ENCODE data around the gene PI4KA.
"Not testable (repeated sequence)": the region's sequence is repeated elsewhere in the genome, so short reads cannot be mapped to it uniquely, and the experiment has no call there.

The PI4KA gene

DNA sequence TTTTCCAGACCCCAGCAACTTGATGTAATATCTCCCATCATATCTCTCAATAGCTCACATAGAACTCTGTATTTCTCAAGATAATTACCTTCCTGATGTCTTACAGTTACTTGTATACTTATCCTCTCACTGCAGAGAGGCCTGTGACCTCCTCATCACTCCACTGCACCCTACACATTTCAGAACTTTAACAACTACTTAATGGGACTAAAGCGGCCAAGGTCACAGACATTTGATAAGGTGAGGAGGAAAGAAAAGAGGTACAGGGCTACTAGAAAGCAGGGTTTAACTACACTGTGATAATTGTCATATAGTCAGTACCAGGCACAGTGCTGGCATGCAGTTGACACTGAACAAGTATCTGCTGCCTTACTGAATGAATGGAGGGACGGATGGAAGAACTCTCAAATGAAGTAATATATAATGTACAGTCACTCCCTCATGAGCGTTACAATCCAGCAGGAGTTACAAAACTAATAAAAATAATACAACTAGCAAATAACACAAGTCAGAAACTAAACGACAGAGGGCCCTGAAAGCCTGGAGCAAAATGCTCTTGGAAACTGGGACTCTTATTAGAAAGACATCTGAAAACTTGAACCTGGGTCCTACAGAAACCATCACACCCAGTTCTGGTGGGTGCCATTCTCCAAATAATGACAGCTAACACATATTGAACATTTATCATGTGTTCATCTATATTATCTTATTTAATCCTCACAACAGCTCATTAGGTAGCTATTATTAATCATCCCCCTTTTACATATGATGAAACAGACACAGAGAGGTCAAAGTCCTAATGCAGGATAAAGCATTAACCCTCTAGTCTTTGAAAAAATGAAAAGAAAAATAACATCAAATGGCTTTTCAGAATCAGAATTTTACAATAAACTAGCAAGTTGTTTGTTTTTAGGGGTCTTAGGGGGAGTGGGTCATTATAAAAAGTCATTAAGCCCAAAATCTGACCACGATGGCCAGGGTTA lies 14.3 kb downstream of the PI4KA start:
- DNase-seq, result no peak

DNA sequence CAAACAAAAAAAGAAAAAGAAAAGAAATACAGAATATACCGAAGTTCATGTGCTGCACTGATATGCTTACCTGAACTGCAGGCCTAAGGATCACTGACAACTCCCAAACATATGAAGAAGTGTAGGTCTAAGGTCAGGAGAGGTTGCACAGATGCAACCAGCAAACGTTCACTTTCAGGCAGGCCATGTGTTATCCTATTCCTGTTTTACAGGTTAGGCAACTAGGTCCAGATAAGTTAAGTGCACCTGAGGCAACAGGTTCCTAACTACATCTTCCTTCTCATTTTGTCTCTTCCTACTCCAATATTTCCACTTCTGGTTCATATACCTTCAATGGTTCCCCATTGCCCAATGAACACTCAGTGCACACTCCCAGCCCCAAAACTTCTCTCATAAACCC lies 15.1 kb downstream of the PI4KA start:
- DNase-seq, result no peak

DNA sequence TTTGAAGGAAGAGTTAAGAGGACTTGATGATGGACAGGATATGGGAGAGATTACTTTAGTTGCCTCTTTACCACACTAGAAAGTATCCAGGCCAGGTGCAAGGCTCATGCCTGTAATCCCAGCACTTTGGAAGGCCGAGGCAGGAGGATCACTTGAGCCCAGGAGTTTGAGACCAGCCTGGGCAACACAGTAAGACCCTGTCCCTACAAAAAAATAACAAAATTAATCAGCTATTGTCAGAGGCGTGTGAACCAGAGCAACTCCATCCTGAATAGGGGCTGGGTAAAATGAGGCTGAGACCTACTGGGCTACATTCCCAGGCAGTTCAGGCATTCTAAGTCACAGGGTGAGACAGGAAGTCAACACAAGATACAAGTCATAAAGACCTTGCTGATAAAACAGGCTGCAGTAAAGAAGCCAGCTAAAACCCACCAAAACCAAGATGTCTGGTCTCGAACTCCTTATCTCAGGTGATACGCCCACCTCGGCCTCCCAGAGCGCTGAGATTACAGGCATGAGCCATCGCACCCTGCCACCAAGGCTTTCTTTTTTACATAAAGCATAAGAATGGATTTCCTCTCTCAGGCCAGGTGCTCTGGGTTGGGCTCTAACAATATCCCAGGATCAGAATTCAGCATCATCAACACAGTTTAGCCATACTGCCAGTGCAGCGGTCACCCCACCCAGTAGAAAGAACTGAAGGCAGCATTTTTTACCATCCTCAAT lies 17.8 kb downstream of the PI4KA start:
- DNase-seq, result no peak

DNA sequence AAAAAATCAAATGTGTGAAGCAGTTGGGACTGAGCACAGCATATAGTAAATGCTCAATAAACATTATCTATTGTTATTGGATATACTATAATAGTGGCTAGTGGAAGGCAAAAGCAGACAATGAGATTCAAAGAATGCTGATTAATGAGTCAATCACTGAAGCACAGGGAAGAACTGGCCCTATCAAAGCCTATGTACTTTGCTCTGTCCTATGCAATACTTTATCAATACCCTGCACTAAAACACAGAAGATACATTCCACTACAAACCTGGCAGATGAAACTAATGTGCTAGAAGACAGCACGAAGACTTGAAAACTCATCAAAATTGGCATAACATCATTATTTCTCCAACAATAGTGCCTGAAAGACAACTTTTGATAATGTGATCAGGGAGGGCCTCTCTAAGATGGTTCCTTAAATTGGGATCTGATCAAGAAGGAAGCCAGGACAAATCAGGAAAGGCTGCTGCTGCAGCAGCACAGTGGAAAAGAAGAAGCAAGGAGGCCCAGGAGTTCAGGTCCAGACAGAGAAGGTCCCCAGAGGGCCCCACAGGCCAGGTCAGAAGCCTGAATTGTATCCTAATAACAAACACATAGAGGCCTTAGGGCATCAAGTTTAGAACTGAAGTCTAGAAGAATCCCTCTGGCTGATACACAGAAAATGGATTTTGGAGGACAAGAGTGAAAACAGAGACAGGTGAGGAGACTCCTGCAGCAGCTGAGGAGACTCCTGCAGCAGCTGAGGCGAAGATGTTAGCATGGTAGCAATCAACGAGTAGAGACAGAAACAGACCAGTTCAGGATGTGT lies 18.6 kb downstream of the PI4KA start:
- DNase-seq, result no peak

DNA sequence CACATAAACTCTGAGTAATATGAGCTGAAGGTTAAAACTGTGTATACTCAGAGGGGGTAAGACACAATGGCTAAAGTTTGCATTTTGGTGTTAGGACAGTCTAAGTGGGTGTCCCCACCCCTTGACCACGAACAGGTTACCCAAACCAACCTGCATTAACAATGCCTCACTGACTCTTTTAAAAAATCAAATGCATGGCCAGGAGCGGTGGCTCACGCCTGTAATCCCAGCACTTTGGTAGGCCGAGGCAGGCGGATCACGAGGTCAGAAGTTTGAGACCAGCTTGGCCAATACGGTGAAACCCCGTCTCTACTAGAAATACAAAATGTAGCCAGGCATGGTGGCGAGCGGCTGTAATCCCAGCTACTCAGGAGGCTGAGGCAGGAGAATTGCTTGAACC lies 19.3 kb downstream of the PI4KA start:
- not testable (repeated sequence) for DNase-seq

DNA sequence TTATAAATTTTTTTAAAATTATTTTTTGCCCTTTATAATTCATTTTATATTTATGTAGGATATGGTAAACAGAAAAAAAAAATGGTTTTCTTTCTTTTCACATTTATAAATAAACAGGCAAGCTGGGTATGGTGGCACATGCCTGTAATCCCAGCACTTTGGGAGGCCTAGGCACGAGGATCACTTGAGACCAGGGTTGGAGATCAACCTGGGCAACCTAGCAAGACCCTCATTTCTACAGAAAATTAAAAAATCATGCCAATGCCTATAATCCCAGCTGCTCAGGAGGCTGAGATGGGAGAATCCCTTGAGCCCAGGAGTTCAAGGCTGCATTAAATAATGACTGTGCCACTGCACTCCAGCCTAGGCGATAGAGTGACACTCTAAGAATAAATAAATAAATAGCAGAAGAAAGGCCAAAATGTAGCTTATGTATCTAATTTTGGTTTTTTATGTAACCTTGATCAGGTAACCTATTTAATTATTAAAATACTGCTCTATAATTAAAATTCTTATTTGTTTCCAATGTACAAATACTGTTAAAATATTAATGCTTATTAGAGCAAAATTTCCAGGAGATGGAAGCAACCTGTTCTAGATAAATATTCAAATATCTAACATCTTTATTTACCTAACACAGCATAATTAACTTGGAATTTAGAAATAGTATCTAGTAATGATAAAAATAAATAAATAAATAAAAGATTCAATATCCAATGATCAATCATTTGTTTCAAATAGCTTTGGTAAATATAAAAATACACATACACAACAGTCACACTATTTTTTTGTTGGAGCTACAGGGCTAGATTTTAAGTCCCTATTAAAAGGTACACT lies 21.4 kb downstream of the PI4KA start:
- DNase-seq, result no peak

DNA sequence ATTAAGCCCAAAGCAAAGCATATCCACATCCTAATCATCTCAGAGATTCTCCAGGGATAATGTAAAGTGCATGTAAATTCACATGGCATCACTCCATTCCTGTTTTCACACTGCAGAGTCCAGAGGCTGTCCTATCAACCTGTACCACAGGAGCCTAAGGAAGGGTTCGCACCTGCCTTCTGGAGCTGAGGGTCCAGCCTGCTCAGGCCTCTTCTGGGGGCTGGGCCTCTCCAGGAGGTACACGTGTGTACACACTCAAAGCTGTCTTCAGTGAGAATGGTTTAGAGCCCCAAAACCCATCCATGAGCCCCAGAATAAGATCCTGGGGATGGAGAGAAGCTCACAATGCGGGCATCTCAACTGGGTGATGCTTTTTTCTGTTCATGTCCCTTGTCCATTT lies 23.9 kb downstream of the PI4KA start:
- DNase-seq, result no peak

DNA sequence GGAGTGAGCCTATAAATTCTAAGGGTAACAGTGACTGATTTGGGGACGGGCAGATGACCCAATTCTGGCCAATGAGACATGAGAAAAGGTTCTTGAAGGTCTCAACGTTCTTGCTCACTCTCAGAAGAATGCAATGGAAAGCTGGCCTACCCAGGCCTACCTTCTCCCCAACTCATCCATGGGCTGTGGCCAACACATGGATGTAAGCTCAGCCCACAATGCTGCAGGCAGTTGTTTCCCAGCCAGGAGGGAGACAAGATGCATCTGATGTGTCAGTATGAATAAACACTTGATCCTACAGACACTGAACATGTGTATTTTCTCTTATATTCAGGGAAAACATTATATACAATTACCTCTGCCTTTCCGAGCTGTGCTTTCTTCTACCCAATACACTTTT lies 24.4 kb downstream of the PI4KA start:
- DNase-seq, result no peak

DNA sequence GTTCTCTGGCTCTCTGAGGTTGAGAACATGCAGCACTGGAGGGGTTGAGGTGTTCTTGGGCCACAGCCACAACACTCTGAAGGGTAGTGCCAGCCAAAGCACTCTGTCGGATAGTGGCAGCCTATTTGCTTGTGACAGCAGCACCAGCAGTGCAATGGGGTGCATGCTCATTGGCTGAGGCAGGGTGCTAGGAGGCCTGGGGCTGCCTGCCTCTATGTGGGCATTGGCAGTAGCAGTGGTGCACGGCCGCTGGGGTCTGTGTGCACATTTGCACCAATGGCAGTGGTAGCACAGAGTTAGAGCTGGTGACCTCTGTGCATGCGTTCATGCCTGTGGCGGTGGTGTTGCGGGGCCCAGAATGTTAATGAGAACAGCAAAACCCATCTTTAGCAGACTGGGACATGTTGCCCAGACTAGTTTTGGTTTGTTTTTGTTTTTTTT lies 25.4 kb downstream of the PI4KA start:
- no peak for DNase-seq

DNA sequence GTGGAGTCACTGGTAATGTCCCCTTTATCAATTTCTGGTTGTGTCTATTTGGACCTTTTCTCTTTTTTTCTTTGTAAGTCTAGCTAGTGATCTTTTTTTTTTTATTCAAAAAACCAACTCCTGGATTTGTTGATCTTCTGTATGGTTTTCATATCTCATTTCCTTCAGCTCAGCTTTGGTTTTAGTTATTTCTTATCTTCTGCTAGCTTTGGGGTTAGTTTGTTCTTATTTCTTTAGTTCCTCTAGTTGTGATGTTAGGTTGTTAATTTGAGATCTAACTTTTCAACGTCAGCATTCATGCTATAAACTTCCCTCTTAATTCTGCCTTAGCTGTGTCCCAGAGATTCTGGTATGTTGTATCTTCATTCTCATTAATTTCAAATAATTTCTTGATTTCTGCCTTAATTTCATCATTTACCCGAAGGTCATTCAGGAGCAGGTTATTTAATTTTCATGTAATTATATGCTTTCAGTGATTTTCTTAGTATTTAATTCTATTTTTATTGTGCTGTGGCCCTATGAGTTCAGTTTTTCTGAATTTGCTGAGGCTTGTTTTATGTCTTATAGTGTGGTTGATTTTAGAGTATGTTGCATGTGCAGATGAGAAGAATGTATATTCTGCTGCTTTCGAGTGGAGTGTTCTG lies 29.0 kb downstream of the PI4KA start:
- DNase-seq, result no peak

DNA sequence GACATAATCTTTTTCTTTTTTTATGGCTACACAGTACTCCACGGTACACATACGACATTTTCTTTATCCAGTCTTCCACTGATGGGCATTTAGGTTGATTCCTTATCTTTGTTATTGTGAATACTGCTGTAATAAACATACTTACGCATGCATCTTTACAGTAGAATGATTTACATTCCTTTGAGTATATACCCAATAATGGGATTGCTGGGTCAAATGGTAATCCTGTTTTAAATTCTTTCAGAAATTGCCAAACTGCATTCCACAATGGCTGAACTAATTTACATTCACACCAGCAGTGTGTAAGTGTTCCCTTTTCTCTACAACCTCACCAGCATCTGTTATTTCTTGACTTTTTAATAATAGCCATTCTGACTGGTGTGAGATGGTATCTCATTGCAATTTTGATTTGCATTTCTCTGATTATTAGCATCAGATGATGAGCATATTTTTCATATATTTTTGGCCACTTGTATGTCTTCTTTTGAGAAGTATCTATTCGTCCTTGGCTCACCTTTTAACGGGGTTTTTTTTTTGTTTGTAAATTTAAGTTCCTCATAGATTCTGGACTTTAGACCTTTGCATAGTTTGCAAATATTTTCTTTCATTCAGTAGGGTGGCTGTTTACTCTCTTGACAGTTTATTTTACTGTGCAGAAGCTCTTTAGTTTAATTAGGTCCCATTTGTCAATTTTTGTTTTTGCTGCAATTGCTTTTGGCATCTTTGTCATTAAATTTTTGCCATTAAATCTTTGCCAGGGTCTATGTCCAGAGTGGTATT lies 32.0 kb downstream of the PI4KA start:
- not testable (repeated sequence) for DNase-seq

DNA sequence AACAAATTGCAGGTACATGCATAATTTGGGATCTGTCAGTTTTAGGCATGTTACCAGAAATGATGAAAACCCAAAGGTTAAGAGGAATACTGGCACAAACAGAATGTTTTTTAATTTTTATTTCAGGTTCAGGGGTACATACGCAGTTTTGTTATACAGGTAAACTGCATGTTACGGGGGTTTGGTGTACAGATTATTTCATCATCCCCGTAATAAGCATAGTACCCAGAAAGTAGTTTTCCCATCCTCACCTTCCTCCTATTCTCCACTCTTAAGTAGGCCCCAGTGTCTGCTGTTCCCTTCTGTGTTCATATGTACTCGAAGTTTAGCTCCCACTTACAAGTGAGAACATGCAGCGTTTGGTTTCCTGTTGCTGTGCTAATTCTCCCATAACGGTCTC lies 33.0 kb downstream of the PI4KA start:
- DNase-seq, result no peak

DNA sequence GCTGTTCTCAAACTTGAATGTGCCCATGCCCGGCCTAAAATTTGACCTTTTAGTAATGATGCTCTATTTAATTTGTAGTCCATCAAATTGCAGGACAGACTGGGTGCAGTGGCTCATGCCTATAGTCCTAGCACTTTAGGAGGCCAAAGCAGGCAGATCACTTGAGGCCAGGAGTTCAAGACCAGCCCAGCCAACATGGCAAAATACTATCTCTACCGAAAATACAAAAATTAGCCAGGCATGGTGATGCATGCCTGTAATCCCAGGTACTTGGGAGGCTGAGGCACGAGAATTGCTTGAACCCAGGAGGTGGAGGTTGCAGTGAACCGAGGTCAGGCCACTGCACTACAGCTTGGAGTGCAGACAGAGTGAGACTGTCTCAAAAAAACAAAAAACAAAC lies 33.4 kb downstream of the PI4KA start:
- DNase-seq, result not testable (repeated sequence)

DNA sequence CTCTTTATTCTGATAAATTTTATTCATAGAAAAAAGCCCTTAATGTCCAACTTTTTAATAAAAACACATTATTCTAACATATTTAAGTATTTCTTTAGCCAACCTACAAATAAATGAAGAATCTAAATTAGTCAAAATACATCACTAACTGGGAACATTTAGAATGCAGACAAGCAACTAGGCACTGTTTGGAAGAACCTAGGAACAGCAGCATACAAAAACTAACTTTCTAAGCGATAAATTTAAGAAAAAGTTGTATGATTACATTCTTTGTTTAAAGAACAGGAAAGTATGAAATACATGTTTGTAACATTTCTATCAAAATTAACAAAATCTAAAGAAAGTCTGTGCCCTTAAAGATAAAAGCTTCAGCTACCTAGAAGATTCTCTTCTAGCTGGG lies 35.3 kb downstream of the PI4KA start:
- DNase-seq, result no peak

DNA sequence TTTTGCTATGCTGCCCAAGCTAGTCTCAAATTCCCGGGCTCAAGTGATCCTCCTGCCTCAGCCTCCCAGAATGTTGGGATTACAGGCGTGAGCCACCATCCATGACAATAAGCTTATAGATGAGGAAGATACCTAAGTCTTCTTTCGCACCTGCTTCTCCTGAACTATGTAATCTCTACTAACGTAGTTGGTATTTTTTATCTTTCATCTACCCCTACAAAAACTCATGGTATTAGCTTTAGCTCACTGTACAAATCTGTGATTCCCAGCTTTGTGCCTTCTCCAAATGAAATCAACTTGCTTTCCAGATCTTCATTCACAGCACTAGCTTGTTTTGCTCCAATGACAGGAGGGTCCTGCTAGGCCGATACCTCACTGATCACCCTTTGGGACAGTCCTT lies 36.4 kb downstream of the PI4KA start:
- no peak for DNase-seq

DNA sequence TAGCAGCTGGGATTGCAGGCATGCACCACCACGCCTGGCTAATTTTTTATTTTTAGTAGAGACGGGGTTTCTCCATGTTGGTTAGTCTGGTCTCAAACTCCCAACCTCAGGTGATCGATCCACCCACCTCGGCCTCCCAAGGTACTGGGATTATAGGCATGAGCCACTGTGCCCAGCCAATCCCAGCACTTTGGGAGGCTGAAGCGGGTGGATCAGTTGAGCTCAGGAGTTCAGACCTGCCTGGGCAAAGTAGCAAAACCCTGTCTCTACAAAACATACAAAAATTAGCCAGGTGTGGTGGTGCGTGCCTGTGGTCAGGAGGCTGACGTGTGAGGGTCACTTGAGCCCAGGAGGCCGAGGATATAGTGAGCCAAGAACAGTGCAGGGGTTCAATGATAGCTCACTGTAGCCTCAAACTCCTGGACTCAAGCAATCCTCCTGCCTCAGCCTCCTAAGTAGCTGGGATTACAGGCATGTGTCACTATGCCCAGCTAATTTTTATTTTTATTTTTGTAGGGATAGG lies 36.8 kb downstream of the PI4KA start:
- not testable (repeated sequence) for DNase-seq

DNA sequence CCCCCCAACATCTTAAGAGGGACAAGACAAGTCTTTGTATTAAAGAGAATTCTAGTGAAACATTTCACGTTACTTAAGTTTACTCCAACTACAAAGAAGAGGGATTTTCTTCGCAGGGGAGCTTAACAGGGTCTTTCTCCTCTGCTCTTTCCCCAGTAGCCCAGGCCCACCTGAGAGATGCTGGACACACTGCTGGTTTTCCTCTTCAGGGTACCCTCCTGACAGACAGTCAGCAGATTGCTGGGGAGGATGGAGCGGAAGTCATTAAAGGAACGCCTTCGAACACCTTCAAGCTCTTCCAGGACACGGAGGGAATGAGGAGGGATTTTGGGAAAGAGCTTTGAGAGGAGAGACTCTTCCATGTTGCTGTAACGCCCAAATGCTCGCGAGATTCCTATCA lies 39.1 kb downstream of the PI4KA start:
- DNase-seq, result no peak

DNA sequence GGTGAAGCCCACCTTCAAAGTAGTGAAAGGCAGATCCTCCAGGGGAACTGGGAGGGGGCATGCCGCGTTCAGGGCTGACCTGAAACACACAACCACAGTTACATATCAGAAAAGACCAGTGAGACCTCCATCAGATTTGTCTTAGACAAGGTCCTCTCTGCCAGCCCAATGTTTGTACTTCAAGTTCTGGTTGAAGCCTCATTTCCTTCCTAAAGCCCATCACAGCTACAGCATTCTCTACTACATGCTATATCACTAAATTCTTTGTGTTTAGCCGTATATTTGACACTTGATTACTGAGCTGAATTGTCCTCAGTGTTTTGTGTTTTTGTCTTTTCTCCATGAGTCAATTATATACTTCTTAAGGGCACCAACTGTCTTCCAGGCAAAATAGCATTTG lies 40.1 kb downstream of the PI4KA start:
- DNase-seq, result no peak

DNA sequence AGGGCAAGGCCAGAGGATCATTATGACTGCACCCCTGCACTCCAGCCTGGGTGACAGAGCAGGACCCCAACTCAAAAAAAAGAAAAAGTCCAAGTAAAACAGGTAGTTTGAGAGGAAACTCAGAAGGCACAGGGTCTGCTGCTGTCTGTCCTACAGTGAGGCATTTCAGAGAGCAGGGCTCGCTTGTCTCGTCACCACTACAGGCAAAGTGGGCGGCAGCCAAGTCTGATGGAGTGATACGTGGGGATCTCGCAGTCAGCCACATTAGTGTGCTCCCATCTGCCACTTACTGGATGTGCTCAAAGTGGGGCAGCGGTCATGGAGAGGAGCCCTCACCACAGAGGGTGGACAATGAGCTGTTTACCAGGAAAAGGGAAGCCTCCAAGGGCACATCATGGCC lies 42.1 kb downstream of the PI4KA start:
- no peak for DNase-seq

DNA sequence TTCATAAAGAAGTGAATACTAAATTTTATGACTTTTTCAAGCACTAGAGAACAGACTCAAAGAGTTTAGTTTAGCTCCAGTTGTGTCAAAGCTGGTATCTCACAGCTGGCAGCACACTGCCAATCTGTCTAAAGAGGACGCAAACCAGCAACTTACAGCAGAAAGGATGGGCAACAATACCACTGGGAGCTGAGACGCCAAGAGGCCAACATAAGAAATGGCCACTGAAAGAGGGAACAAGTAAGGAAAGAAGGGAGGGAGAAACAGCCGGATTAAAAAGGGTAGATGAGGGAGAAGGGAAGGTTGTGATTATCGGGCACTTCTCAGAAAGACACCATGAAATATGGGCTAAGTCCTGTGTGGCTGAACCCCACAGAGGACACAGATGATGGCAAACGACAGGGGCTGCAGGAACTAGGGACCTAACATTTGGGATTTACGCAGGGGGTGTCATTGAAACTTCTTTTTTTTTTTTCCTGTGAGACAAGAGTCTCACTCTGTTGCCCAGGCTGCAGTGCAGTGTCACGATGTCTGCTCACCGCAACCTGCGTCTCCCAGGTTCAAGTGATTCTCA lies 43.0 kb downstream of the PI4KA start:
- no peak for DNase-seq
